Measurements from ENCODE around the gene CR1.

- TF ChIP-seq CTCF (conservative IDR thresholded peaks at IDR 0.05) (no peak), ZFX (IDR thresholded peaks at IDR 0.05) (no peak)
Measured at GRCh38 chr1:207486198-207486597, 9.8 kb upstream of the CR1 start.

All from C4-2B (cell line).